GM21381 (cell line): Measurements from ENCODE around the gene TRAF3.
"Not testable (repeated sequence)": the region's sequence is repeated elsewhere in the genome, so short reads cannot be mapped to it uniquely, and the experiment has no call there.

Experiments used
- ATAC-seq: cut with Tn5 transposase; IDR thresholded peaks from one replicate; pipeline ENCODE4 v1.9.1; 2021; ENCODE audit warnings: mild to moderate bottlenecking, moderate library complexity; ENCODE audit not compliant: unreplicated experiment

TRAF3 gene

GRCh38 chr14:102883554-102883953, 106.3 kb downstream of the TRAF3 start:
- ATAC-seq = no peak

GRCh38 chr14:102885737-102886447, 108.6 kb downstream of the TRAF3 start:
- no peak for ATAC-seq

- ATAC-seq = no peak
Measured at GRCh38 chr14:102888748-102889147, 111.5 kb downstream of the TRAF3 start.

GRCh38 chr14:102889615-102890014, 112.4 kb downstream of the TRAF3 start:
- no peak for ATAC-seq

- ATAC-seq = no peak
Measured at GRCh38 chr14:102891111-102891510, 113.9 kb downstream of the TRAF3 start.

- ATAC-seq = no peak
Measured at GRCh38 chr14:102891556-102891955, 114.3 kb downstream of the TRAF3 start.

GRCh38 chr14:102892651-102893050, 115.4 kb downstream of the TRAF3 start:
- no peak for ATAC-seq

- no peak for ATAC-seq
Measured at GRCh38 chr14:102893452-102893851, 116.2 kb downstream of the TRAF3 start.

- ATAC-seq = not testable (repeated sequence)
Measured at GRCh38 chr14:102896735-102897134, 119.5 kb downstream of the TRAF3 start.

GRCh38 chr14:102897299-102898027, 120.2 kb downstream of the TRAF3 start:
- ATAC-seq = no peak

GRCh38 chr14:102898298-102898697, 121.0 kb downstream of the TRAF3 start:
- no peak for ATAC-seq

- no peak for ATAC-seq
Measured at GRCh38 chr14:102898776-102899515, 121.7 kb downstream of the TRAF3 start.

- ATAC-seq = no peak
Measured at GRCh38 chr14:102899516-102899900, 122.3 kb downstream of the TRAF3 start.

- peak; percentile 60 for ATAC-seq
Measured at GRCh38 chr14:102900631-102901571, 123.7 kb downstream of the TRAF3 start.

GRCh38 chr14:102901633-102902032, 124.4 kb downstream of the TRAF3 start:
- ATAC-seq = peak; percentile 69

GRCh38 chr14:102902086-102902485, 124.8 kb downstream of the TRAF3 start:
- peak; percentile 3 for ATAC-seq

GRCh38 chr14:102902523-102903247, 125.4 kb downstream of the TRAF3 start:
- ATAC-seq = no peak

GRCh38 chr14:102903248-102903888, 126.1 kb downstream of the TRAF3 start:
- no peak for ATAC-seq

- no peak for ATAC-seq
Measured at GRCh38 chr14:102903889-102904512, 126.8 kb downstream of the TRAF3 start.
